NCI-H524 (cell line): Measurements from ENCODE around the gene POLR3A.
"Not testable (repeated sequence)": the region's sequence is repeated elsewhere in the genome, so short reads cannot be mapped to it uniquely, and the experiment has no call there.

Experiments used
- DNase-seq, 2 experiments: peaks; one replicate each; lab custom pipeline; 2025; lab: John Stamatoyannopoulos, UW

Gene POLR3A

GRCh38 chr10:78019264-78019663, 10.1 kb downstream of the POLR3A start:
- no peak for DNase-seq

GRCh38 chr10:78017856-78018255, 11.5 kb downstream of the POLR3A start:
- DNase-seq = no peak

GRCh38 chr10:78015546-78015945, 13.8 kb downstream of the POLR3A start:
- DNase-seq = no peak

GRCh38 chr10:78013564-78013963, 15.8 kb downstream of the POLR3A start:
- DNase-seq = no peak

GRCh38 chr10:78011065-78011464, 18.2 kb downstream of the POLR3A start:
- no peak for DNase-seq

GRCh38 chr10:78010278-78010677, 19.0 kb downstream of the POLR3A start:
- DNase-seq = no peak

GRCh38 chr10:78009662-78010061, 19.7 kb downstream of the POLR3A start:
- no peak for DNase-seq

GRCh38 chr10:78007172-78007571, 22.1 kb downstream of the POLR3A start:
- DNase-seq = no peak

- DNase-seq = peak in 1 of 2 experiments; percentile 62
Measured at GRCh38 chr10:78004215-78005026, 24.9 kb downstream of the POLR3A start.

GRCh38 chr10:78002541-78003288, 26.6 kb downstream of the POLR3A start:
- no peak for DNase-seq

GRCh38 chr10:78000956-78001472, 28.3 kb downstream of the POLR3A start:
- DNase-seq = no peak

- no peak for DNase-seq
Measured at GRCh38 chr10:78000206-78000605, 29.1 kb downstream of the POLR3A start.

- not testable (repeated sequence) for DNase-seq
Measured at GRCh38 chr10:77998780-77999179, 30.5 kb downstream of the POLR3A start.

GRCh38 chr10:77993620-77994019, 35.7 kb downstream of the POLR3A start:
- no peak for DNase-seq

GRCh38 chr10:77989081-77989724, 40.1 kb downstream of the POLR3A start:
- peak; percentile 13 to 66 for DNase-seq

- DNase-seq = no peak
Measured at GRCh38 chr10:77987671-77988255, 41.6 kb downstream of the POLR3A start.

- DNase-seq = no peak
Measured at GRCh38 chr10:77984986-77985385, 44.3 kb downstream of the POLR3A start.

GRCh38 chr10:77983384-77984341, 45.7 kb downstream of the POLR3A start:
- no peak for DNase-seq

- no peak for DNase-seq
Measured at GRCh38 chr10:77981281-77981680, 48.0 kb downstream of the POLR3A start.

GRCh38 chr10:77979221-77979620, 50.1 kb downstream of the POLR3A start:
- no peak for DNase-seq

- DNase-seq = no peak
Measured at GRCh38 chr10:77978360-77978759, 51.0 kb downstream of the POLR3A start.
